Endothelial cell (in vitro differentiated cells): Measurements from ENCODE around the gene MT1H. TPM values are rescaled to one million over a fixed set of nuclear protein-coding genes. Genes with fewer than 3 reads are reported as not detected.
A peak's percentile ranks its signal among the peaks of the same experiment; 100 is the strongest.

Experiments
- DNase-seq: peaks from one replicate; pipeline ENCODE4 v3.0.0; 2021; ENCODE audit warnings: low spot score
- H3K27ac Mint-ChIP-seq: one replicate; pipeline ENCODE4 v1.8.0; 2021; ENCODE audit warnings: mixed read lengths, inconsistent platforms; ENCODE audit not compliant: unreplicated experiment
- H3K27me3 Mint-ChIP-seq: one replicate; pipeline ENCODE4 v1.8.0; 2021; ENCODE audit warnings: mild to moderate bottlenecking, moderate library complexity, mixed read lengths, inconsistent platforms; ENCODE audit not compliant: unreplicated experiment
- H3K36me3 Mint-ChIP-seq: one replicate; pipeline ENCODE4 v1.8.0; 2021; ENCODE audit warnings: mild to moderate bottlenecking, low read depth, mixed read lengths, inconsistent platforms; ENCODE audit not compliant: unreplicated experiment
- H3K4me1 Mint-ChIP-seq: one replicate; pipeline ENCODE4 v1.8.0; 2021; ENCODE audit warnings: mild to moderate bottlenecking, mixed read lengths, inconsistent platforms; ENCODE audit not compliant: unreplicated experiment
- H3K4me3 Mint-ChIP-seq: one replicate; pipeline ENCODE4 v1.8.0; 2021; ENCODE audit warnings: mild to moderate bottlenecking, mixed read lengths, inconsistent platforms; ENCODE audit not compliant: unreplicated experiment
- H3K9me3 Mint-ChIP-seq: one replicate; pipeline ENCODE4 v1.8.0; 2021; ENCODE audit warnings: mixed read lengths, inconsistent platforms; ENCODE audit not compliant: unreplicated experiment
- CTCF ChIP-seq: fragments of 200-600 bp; sonication (generic); IDR thresholded peaks from one replicate; pipeline ENCODE4 v1.5.0; 2021; ENCODE audit warnings: antibody characterized with exemption; ENCODE audit not compliant: unreplicated experiment
- total RNA-seq: library from RNA; stranded (reverse); fragmentation: NEBNext Ultra II Directional; extraction: Animal tissue kit (Norgen Biotek cat#: 25700); gene quantifications from one replicate; pipeline ENCODE4 v1.2.1, GENCODE V29; 2021; ENCODE audit not compliant: unreplicated experiment

MT1H gene
- total RNA-seq, 1 donor from 2014 or later = not detected

- no peak overlapping the region for H3K4me3 Mint-ChIP-seq
- no peaks in the 10 kb centered on the region for H3K9me3 Mint-ChIP-seq
- TF ChIP-seq CTCF = no peak
- H3K27me3 Mint-ChIP-seq = peaks cover 39% of the 10 kb centered on the region
- H3K27ac Mint-ChIP-seq = no peak overlapping the region
- H3K36me3 Mint-ChIP-seq = no peaks in the 10 kb centered on the region
- DNase-seq = no peak
- H3K4me1 Mint-ChIP-seq = peaks cover 10% of the 10 kb centered on the region
Observed at GRCh38 chr16:56636616-56637413, 32.8 kb upstream of the MT1H start.

GRCh38 chr16:56637814-56638750 lies 31.5 kb upstream of the MT1H start, which contains the start of gene MT1A:
TSS of gene MT1A (plus strand) at chr16:56638666. CDS start at chr16:56638739, 73 bp downstream.
- peak within 1 kb of the TSS; percentile 11 for H3K4me3 Mint-ChIP-seq
- no peaks in the 10 kb centered on the region for H3K36me3 Mint-ChIP-seq
- TF ChIP-seq CTCF = no peak
- no peak within 1 kb of the TSS for H3K27ac Mint-ChIP-seq
- peaks cover 7% of the 10 kb centered on the region for H3K4me1 Mint-ChIP-seq
- H3K27me3 Mint-ChIP-seq = peaks cover 38% of the 10 kb centered on the region
- H3K9me3 Mint-ChIP-seq = no peaks in the 10 kb centered on the region
- DNase-seq = no peak

GRCh38 chr16:56639045-56639444 lies 30.6 kb upstream of the MT1H start:
- Mint-ChIP-seq H3K4me1 (peaks cover 7% of the 10 kb centered on the region), H3K4me3 (no peak overlapping the region), H3K9me3 (no peaks in the 10 kb centered on the region), H3K27ac (no peak overlapping the region), H3K36me3 (no peaks in the 10 kb centered on the region), H3K27me3 (peaks cover 41% of the 10 kb centered on the region)
- no peak for TF ChIP-seq CTCF
- DNase-seq = no peak

- Mint-ChIP-seq H3K4me1 (peaks cover 4% of the 10 kb centered on the region), H3K27me3 (peaks cover 36% of the 10 kb centered on the region), H3K9me3 (no peaks in the 10 kb centered on the region), H3K36me3 (no peaks in the 10 kb centered on the region), H3K4me3 (no peak overlapping the region), H3K27ac (no peak overlapping the region)
- no peak for DNase-seq
- TF ChIP-seq CTCF = no peak
Observed at GRCh38 chr16:56640076-56640475, 29.5 kb upstream of the MT1H start.
